SKM-1 (cell line): ENCODE results near the gene SPTSSB.

ENCODE experiments used
- DNase-seq: peaks from one replicate; lab custom pipeline; 2025; ENCODE audit not compliant: unreplicated experiment; lab: John Stamatoyannopoulos, UW

Gene SPTSSB

DNA sequence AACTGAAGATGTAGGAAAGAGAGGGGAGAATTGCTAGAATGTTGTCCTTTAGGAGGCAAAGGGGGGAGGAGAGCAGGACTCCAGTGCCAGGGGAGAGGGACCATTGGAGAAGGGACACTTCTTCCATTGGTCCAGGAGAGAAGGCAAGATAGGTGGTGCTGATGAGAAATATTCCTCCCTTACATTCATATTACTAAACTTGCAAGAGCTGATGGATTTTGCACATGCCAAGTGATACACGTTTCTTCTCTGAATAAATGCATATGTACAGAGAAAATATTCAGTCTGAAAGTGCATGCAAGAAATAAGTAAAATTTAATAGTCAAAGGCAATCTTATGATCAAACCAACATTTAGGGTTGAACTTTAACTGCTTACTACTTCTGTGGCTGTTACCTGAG is 21.5 kb upstream of the SPTSSB start:
- no peak for DNase-seq

DNA sequence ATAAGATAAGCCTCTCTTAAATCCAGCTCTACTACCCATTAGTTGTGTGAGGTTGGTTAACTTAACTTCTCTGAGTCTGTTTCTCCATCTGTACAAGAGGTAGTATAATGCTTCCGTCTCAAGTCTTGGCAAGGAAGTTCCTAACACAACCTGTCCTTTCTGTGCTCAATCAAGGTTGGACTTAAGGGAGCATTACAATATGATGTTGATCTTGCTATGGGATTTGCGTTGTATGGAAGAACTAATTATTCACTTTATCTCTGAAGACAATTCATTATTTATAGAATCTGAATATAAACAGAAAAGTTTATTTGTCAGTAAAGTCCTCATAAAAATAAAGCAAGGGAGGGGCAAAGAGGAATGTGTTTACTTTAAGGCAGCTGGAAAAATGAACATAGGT is 18.9 kb upstream of the SPTSSB start:
- DNase-seq: no peak

DNA sequence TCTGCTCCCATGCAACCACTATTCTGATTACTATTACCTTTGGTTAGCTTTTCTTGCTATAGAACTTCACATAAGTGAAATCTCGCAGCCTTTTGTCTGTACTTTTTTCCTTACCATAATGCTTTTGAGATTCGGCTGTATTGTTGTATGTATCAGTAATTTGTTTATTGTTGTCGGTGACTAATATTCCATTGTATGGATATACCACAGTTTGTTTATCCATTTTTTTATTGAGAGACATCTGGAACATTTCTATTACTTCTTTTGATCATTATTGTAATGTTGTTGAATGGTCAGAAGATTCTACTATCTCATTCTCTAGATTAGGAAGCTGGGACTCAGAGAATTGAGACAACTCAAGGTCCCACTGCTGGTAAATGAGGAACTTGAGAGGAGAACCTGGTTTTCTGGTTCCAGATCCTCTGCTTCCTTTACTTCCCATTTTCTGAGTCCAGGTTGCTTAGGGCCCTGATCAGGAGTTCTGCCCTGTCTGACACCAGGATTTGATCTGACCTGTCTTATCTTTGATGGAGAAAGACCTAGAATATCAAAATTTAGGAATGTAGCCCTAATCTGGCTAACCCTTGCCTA is 18.2 kb upstream of the SPTSSB start:
- DNase-seq: peak; percentile 74

DNA sequence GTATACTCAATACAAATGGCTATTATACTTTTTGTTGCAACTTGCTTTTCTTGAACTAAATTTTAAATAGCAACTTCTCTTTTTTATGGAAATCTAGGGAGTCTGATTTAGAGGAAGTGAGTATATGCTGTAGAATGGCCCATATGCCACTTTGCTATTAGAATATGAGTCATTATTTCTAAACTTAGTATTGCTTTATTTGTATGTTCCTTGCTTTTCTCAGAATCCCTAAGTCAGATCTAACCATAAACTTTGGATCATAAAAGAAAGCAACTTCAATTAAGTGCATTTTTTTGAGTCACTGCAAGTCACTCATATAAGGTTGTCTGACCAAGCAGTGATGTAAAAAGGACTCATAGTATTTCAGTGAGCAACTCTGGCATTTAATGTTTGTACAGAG is 17.5 kb upstream of the SPTSSB start:
- DNase-seq: peak; percentile 52

DNA sequence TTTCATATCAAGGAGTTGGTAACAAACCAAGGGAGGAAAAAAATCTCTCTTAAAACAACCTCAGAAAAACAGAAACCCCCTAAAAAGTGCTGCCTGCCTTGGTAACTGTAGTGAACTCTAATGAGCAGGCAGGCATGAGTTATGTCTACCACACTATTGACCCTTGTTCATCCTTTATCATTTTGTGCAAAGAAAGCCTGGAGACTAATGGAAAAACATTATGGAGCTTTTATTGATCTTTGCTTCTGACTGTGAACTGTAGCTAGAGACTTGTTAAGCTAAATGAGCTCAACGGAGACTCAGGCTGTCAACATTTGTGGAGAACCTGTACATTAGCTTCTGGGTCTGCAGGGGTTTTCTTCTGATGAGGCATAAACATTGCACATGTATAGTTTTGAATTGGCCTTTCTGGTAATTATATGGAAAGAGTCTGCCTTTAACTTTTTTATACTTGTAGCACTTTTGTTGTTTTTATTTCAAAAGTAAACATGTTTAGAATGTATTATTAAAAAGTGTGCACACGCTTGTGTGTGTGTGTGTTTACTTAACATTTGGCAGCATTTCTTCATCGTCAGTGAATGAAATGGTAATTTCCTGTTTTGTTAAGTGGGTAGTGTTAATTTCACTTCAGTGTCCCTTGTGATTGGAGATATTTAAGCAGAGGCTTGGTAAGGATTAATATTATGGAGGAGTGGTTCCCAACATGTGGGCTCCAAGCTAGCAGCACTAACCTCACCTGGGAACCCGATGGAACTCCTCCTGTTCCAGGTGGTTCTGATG is 15.9 kb upstream of the SPTSSB start:
- no peak for DNase-seq

DNA sequence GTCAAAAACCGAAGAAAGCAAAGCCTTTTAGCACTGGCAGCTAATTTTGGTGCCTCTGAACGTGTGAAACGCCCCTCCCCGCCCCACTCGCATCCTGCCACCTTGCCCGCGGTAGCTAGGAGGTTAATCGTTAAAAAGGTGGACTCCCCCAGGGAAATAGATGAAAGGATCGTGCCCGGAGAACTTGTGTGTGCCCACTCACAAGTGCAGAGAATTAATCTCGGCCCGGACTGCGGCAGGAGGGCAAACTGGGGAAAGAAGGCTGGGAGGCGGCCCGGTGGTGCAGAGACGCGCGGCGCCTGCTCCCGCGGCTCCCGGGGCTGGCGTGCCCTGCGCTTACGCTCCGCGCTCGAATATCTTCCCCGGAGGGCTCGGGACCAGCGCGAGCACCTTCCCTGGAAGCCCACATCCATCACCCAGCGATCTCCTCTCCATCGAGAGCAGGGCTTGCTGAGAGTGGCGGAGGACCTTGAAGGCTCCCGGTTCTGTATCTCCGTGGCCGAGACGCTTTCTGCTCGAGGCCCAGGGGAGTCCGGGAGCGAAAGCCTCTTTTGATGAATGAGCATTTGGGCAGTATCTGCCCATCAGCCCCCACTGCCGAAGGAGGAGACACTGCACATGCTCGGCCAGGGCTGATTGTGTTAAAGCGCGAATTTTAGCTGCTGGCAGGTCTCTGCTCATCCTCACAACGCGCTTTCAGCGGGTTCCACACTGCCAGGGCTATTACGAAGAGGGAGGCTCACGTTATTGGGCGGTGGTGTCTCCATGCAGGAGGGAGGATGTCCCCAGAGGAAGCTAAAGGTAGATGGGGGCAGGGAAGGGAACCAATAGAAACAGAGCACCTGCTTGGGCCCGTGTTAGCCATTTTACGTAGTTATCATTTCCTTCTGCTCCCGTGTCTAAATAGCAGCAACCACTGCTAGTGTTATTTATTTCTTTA is 1.3 kb upstream of the SPTSSB start:
- no peak for DNase-seq

DNA sequence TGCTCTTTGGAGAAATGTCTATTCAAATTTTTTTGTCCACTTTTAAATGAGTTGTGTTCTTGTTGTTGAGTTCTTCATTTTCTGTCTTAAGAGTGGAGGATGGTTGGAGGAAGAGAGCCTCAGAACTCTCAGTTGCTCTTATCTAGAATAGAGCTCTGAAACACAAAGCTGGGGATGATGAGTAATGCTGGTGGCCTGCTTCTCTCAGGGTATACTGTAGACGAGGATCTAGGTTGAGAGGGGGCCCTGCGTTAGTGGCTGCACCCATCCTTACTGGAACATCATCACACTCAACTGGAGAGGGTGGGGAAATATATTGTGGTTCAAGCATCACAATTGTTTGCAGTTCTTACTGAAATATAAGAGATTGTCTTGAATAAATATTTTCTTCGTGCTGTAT is 1.8 kb downstream of the SPTSSB start:
- DNase-seq: no peak

DNA sequence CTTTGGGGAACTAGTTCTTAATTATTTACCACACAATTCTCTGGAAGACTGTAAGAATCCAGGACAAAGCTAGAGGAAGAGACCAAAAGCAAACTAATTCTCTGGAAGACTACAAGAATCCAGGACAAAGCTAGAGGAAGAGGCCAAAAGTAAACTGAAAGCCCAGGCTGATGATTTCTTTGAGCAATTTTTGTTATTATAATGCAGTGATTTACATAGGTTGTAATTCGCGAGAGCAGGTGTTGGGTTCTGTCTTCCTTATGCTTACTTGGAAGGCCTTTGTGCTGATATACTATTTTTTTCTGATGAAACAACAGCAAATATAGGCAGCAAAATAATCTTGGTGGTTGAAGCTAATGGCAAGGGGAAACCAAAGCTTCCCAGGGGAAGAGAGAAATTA is 5.2 kb downstream of the SPTSSB start:
- DNase-seq: no peak

DNA sequence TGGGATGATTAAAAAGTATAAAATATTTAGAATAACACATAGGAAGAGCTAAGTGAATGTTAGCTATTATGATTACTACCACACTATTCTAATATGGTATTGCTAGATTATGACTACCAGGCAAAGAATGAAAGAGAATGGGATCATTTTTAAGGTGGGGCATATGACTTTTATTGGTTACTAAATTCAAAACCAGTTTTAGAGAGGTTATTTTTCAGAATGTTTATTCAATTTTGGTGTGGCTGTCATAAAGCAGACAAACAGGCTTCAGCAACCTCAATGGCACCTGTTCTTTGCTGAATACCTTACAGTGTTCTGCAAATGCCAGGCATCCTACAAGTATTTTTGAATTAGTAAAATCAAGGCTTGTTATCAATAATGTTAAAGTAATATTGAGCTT is 12.8 kb downstream of the SPTSSB start:
- DNase-seq: no peak

DNA sequence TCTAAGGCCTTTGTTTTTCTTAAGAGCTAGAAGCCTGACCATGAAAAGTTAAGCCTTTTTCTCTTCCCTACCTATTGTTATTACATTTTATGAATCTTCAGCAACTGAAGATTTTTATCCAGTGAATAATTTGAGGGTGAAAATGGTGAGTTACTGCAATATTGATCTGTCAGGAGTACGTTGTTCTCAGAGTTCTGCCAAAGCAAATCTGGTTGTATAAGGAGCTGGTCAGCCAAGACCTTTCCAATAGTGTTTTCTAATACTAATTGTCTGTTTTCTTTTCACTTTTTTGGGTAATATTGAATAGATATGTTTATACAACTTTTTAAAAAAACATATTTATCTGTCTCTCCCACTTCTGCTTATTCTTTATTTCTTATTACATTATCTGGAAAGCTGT is 15.0 kb downstream of the SPTSSB start:
- DNase-seq: no peak

DNA sequence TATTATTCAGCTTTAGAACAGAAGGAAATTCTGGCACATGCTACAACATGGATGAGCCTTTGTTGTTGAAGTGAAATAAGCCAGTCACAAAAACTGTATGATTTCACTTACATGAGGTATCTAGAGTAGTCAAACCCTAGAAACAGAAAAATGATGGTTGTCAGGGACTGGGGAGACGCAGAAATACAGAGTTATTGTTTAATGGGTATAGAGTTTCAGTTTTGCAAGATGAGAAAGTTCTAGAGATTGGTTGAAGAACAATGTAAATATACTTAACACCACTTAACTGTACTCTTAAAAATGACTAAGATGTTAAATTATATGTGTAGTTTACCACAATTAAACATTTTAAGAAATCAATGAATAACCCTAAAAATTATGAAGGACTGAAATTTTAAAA is 15.8 kb downstream of the SPTSSB start:
- no peak for DNase-seq

DNA sequence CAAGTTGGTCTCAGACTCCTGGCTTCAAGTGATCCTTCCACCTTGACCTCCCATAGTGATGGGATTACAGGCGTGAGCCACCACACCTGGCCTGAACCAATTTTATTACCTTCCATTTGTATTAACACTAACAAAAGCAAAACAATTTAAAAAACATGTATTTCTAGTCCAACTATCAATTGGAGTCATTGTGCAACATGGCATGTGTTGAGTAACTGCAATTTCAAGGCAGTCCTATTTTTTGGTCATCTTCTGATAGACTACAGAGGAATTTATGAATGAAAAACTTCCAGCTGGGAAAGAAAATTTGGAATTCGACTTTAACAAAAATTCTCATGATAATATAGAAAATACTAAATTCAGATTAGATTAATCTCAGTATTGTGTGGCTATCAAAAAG is 16.8 kb downstream of the SPTSSB start:
- no peak for DNase-seq

DNA sequence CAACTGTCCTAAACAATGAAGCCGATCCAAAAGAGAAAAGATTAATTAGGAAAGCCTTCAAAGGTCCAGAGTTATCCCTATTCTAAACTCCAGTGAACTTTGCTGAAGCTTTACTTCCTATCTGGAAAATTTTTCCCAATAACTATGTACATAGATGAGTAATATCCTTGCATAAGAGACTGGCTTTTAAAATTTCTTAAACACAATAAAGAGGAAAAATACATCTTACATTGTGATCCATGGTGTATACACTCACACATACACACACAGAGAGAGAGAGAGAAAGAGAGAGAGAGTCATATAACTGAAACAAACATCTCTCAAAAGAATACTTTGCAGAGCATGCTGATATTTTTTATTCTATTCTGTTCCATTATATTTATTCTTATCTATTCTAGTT is 20.0 kb downstream of the SPTSSB start:
- no peak for DNase-seq

DNA sequence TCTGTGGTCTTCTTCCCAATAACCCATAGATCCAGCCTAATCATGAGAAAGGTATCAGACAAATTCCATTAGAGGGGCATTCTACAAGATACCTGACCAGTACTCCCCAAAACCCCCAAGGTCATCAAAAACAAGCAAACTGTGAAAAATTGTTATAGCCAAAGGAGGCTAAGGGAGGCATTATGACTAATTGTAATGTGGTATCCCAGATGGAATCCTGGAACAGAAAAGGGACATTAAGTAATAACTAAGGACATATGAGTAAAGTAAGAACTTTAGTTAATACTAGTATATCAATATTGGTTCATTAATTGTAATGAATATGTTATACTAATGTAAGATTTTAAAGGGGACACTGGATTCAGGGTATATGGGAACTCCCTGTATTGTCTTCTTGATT is 20.4 kb downstream of the SPTSSB start:
- DNase-seq: no peak

DNA sequence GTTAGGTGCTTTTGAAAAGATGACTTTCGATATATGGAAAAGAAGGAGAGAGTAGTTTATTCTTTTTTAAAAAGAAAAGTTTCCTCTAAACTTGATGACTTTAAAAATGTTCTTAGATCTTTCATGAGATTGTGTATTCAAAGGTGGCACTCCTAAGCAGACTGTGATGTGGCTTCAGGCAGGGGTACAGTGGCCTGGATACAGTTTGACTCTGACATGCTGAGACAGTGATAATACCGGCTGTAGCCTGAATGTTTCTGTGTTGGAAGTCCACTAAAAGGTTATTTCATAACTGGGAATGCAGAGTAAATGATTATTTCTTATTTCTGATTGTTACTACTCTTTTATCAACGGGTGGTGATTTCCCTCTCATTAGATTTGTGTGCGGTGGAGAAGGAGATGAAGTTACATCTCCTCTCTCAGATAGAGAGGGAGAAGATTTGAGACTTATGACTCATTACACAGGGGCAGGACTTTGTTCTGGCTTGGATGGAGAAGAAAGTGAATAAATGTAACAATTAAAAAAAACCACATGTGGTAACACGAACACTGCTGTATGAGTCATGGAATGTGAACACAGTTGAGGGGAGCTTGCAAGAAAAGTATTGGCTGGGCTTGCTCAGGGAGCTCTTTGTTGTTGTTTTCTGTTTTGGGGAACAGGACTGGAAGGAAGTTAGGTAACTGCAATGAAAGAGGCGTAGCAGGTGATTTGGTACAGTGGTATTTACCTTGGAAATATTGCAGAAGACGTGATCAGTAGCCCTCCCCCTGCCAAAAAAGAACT is 21.6 kb downstream of the SPTSSB start:
- DNase-seq: no peak

DNA sequence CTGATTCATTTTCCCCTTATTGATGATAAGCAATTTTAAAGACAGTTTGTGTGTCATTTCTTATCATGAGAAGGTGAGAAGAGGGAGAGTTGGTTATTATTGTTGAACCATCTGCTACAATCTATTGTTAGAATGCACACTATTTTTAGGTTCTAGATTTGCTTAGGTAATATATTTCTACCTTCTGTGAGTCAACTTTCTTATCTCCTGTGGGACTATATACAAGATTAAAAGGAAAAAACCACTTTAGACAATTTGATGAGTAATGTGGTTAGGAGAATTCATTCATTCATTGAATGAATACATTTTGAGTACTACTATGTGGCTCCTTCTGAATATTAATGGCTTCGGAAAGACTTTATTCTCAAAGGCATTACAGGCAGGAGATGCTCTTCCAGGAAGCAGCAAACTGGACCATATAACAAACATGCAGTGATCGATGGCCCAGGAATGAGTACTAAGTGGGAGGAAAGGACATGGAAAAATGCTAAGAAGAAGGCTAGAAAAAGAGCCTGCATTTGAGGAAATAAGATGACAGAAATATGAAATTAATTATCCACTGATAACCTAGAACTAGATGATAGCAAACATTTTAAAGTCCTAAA is 22.4 kb downstream of the SPTSSB start:
- DNase-seq: no peak

DNA sequence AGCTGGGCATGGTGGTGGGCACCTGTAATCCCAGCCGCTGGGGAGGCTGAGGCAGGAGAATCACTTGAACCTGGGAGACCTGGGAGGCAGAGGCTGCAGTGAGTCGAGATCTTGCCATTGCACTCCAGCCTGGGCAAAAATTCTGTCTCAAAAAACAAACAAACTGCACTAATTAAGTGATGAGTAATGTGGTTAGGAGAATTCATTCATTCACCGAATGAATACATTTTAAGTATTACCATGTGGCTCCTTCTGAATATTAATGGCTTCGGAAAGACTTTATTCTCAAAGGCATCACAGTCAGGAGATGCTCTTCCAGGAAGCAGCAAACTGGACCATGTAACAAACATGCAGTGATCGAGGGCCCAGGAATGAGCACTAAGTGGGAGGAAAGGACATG is 23.6 kb downstream of the SPTSSB start:
- no peak for DNase-seq

DNA sequence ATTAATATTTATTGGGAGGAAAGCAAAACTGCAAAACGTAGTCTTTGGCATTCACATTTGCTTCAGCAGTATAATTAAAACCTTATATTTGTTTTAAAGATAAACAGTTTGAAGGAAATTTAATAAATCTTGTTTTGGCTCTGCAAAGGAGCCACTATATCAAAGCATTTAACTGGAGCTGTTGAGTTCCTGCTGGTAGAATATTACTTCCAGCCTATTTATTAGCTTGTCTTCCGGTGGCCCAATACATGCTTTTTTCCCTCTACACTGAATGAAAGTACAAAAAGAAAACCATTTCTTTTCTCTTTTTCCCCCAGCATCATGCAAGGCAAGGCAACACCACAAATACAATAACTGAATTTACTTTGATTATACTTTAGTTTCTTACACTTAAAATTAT is 26.3 kb downstream of the SPTSSB start:
- DNase-seq: no peak

DNA sequence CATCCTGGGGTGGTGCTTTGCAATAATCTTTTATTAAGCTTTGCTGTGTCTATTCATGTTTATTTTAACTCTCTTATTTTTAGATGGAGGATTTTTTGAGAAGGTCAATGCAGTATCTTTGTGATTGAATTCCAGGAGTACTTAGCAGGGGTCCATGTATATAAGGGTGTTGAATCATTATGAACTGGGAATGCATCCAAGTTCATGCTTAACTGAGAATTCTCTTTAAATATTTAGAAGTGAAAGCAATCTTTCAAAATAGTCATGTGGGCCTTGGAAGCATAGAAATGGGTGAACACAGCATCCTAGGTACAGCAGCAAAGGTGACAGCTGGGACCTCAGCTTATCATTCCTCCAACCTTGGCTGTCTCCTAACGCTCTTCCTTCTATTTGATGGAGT is 27.3 kb downstream of the SPTSSB start:
- no peak for DNase-seq

DNA sequence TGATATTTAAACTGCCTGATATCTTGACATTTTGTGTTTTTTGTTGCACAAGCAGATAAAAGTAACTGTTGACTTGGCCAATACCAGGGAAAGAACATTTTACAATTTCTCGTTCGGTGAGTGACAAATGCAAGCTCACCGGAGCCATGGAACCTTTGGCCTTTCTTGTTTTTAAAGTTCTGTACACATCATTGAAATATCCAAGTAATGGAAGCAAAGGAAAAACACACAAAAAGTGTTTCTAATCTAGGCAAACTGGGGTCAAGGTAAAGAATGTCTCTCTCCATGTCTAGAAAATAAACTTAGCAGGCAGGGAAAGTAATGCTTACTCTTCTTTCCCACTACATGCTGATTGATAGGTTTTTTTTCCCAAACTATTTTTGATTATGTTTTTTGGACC is 27.8 kb downstream of the SPTSSB start:
- DNase-seq: no peak

DNA sequence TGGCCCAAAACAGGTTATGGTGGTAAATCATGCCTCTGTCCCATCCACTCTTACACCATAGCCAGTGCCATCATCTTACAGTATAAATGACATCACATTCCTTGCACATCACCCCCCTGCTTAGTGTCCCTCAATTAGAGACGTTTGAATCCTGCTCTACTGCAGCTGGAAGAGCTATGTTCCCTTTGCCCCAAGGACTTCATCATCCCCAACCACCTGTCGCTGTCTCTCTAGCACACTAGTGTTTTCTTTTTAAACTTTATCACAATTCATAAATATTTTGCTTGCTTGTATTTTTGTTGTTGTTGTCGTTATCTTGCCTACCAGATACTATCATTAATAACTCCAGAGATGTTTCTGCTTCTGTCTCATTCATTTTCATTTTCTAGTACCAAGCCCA is 28.7 kb downstream of the SPTSSB start:
- DNase-seq: no peak
